HG02763 (cell line): ENCODE data around the gene INVS.
A peak's percentile ranks its signal among the peaks of the same experiment; 100 is the strongest.

Experiments
- ATAC-seq: cut with Tn5 transposase; IDR thresholded peaks from one replicate; pipeline ENCODE4 v1.9.1; 2021; ENCODE audit warnings: mild to moderate bottlenecking, moderate library complexity; ENCODE audit not compliant: unreplicated experiment

The INVS gene

GRCh38 chr9:100186356-100186755 is 87.3 kb downstream of the INVS start:
- no peak for ATAC-seq

GRCh38 chr9:100190339-100190738 is 91.3 kb downstream of the INVS start:
- ATAC-seq: no peak

- no peak for ATAC-seq
Measured at GRCh38 chr9:100191264-100191663, 92.2 kb downstream of the INVS start.

- ATAC-seq: no peak
Measured at GRCh38 chr9:100193078-100193477, 94.0 kb downstream of the INVS start.

GRCh38 chr9:100196215-100196614 is 97.2 kb downstream of the INVS start:
- no peak for ATAC-seq

- ATAC-seq: no peak
Measured at GRCh38 chr9:100196828-100197227, 97.8 kb downstream of the INVS start.

GRCh38 chr9:100197553-100197952 is 98.5 kb downstream of the INVS start:
- no peak for ATAC-seq

- ATAC-seq: no peak
Measured at GRCh38 chr9:100202806-100203205, 103.8 kb downstream of the INVS start.

- no peak for ATAC-seq
Measured at GRCh38 chr9:100204796-100205195, 105.8 kb downstream of the INVS start.

GRCh38 chr9:100206899-100207298 is 107.9 kb downstream of the INVS start:
- no peak for ATAC-seq

GRCh38 chr9:100208673-100209072 is 109.6 kb downstream of the INVS start:
- no peak for ATAC-seq

GRCh38 chr9:100211476-100211875 is 112.4 kb downstream of the INVS start:
- ATAC-seq: no peak

- ATAC-seq: no peak
Measured at GRCh38 chr9:100213730-100214477, 114.9 kb downstream of the INVS start.

- peak; percentile 66 for ATAC-seq
Measured at GRCh38 chr9:100216178-100216787, 117.2 kb downstream of the INVS start.

- ATAC-seq: no peak
Measured at GRCh38 chr9:100217536-100217935, 118.5 kb downstream of the INVS start.

- peak; percentile 47 for ATAC-seq
Measured at GRCh38 chr9:100219347-100219746, 120.3 kb downstream of the INVS start.

- no peak for ATAC-seq
Measured at GRCh38 chr9:100220936-100221335, 121.9 kb downstream of the INVS start.

GRCh38 chr9:100221538-100221937 is 122.5 kb downstream of the INVS start:
- no peak for ATAC-seq

- no peak for ATAC-seq
Measured at GRCh38 chr9:100222674-100223073, 123.6 kb downstream of the INVS start.

GRCh38 chr9:100227636-100228035 is 128.6 kb downstream of the INVS start:
- no peak for ATAC-seq

- no peak for ATAC-seq
Measured at GRCh38 chr9:100228352-100228869, 129.4 kb downstream of the INVS start.

- ATAC-seq: no peak
Measured at GRCh38 chr9:100229136-100229535, 130.1 kb downstream of the INVS start.
